ENCODE measurements around the gene OR1F1. TPM values are rescaled to one million over a fixed set of nuclear protein-coding genes. Genes with fewer than 3 reads are reported as not detected.

The OR1F1 gene
- total and polyA plus RNA-seq, 9 of the 15 experiments (the other 6 are each of a cell fraction or from before 2014, with no cell fraction given), result 0.15 to 0.61 (median 0.35) TPM; not detected in 3

GRCh38 chr16:3173892-3174617 is 13.9 kb upstream of the OR1F1 start (continued):
- TF ChIP-seq ZNF407 (IDR thresholded peaks at IDR 0.05; ENCODE audit: low read depth) (no peak), CAMTA2 (CRISPR knock-in tag; conservative IDR thresholded peaks at IDR 0.05) (no peak), NFRKB (IDR thresholded peaks at IDR 0.05; ENCODE audit: low read depth) (no peak), ZFPM2 (CRISPR knock-in tag; IDR thresholded peaks at IDR 0.05) (no peak), NFE2L1 (tag; IDR thresholded peaks at IDR 0.05; ENCODE audit: borderline replicate concordance, low read depth) (no peak), FOS (IDR thresholded peaks at IDR 0.05; ENCODE audit: extremely low read depth, insufficient read length) (no peak), ZNF197 (CRISPR knock-in tag; IDR thresholded peaks at IDR 0.05; ENCODE audit: low read depth) (no peak), E2F6 (IDR thresholded peaks at IDR 0.05; ENCODE audit: borderline replicate concordance in 1 of 2, extremely low read depth in 1 of 2, insufficient read depth in 1 of 2, insufficient read length in 1 of 2, low read depth in 1 of 2, low read length in 1 of 2, poor library complexity in 1 of 2, severe bottlenecking in 1 of 2) (no peak)
- TF ChIP-seq, protein P1, sequence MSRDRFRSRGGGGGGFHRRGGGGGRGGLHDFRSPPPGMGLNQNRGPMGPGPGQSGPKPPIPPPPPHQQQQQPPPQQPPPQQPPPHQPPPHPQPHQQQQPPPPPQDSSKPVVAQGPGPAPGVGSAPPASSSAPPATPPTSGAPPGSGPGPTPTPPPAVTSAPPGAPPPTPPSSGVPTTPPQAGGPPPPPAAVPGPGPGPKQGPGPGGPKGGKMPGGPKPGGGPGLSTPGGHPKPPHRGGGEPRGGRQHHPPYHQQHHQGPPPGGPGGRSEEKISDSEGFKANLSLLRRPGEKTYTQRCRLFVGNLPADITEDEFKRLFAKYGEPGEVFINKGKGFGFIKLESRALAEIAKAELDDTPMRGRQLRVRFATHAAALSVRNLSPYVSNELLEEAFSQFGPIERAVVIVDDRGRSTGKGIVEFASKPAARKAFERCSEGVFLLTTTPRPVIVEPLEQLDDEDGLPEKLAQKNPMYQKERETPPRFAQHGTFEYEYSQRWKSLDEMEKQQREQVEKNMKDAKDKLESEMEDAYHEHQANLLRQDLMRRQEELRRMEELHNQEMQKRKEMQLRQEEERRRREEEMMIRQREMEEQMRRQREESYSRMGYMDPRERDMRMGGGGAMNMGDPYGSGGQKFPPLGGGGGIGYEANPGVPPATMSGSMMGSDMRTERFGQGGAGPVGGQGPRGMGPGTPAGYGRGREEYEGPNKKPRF (IDR thresholded peaks at IDR 0.05; ENCODE audit: low read depth, low read length), result no peak
- TF ChIP-seq, protein P2, sequence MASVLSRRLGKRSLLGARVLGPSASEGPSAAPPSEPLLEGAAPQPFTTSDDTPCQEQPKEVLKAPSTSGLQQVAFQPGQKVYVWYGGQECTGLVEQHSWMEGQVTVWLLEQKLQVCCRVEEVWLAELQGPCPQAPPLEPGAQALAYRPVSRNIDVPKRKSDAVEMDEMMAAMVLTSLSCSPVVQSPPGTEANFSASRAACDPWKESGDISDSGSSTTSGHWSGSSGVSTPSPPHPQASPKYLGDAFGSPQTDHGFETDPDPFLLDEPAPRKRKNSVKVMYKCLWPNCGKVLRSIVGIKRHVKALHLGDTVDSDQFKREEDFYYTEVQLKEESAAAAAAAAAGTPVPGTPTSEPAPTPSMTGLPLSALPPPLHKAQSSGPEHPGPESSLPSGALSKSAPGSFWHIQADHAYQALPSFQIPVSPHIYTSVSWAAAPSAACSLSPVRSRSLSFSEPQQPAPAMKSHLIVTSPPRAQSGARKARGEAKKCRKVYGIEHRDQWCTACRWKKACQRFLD (CRISPR knock-in tag; IDR thresholded peaks at IDR 0.05), result no peak
- TF ChIP-seq, protein P3, sequence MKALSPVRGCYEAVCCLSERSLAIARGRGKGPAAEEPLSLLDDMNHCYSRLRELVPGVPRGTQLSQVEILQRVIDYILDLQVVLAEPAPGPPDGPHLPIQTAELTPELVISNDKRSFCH (CRISPR knock-in tag; IDR thresholded peaks at IDR 0.05), result no peak
- TF ChIP-seq, protein P3 (tag; IDR thresholded peaks at IDR 0.05), result no peak
